ENCODE data around the gene LLGL2.
A peak's percentile ranks its signal among the peaks of the same experiment; 100 is the strongest.

LLGL2 gene

DNA sequence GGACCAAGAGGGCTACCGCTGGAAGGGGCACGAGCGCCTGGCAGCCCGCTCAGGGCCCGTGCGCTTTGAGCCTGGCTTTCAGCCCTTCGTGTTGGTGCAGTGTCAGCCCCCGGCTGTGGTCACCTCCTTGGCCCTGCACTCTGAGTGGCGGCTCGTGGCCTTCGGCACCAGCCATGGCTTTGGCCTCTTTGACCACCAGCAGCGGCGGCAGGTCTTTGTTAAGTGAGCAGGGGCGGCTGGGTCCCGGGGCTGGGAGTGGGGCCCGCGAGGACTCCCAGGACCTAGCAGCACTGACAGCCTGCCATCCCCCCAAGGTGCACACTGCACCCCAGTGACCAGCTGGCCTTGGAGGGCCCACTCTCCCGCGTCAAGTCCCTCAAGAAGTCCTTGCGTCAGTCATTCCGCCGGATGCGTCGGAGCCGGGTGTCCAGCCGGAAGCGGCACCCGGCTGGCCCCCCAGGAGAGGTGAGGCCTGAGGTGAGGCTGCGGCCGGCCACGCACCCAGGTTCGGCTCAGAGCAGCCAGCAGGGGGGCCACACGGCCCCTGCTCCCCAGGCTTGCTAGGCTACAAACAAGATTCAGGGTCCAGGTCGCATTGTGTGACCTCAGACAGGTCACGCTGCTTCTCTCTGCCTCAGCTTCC, 44.7 kb downstream of the LLGL2 start:
- H3K4me3 ChIP-seq, result no peak overlapping the region
- no peaks in the 10 kb centered on the region for H3K4me1 ChIP-seq
- DNase-seq, result no peak
- H3K27ac ChIP-seq, result no peak overlapping the region
- peaks cover 0 to 84% (median 0%) of the 10 kb centered on the region in 3 donors for H3K36me3 ChIP-seq
- H3K27me3 ChIP-seq, result no peaks in the 10 kb centered on the region
- H3K9me3 ChIP-seq, result no peaks in the 10 kb centered on the region
- TF ChIP-seq, protein P1, sequence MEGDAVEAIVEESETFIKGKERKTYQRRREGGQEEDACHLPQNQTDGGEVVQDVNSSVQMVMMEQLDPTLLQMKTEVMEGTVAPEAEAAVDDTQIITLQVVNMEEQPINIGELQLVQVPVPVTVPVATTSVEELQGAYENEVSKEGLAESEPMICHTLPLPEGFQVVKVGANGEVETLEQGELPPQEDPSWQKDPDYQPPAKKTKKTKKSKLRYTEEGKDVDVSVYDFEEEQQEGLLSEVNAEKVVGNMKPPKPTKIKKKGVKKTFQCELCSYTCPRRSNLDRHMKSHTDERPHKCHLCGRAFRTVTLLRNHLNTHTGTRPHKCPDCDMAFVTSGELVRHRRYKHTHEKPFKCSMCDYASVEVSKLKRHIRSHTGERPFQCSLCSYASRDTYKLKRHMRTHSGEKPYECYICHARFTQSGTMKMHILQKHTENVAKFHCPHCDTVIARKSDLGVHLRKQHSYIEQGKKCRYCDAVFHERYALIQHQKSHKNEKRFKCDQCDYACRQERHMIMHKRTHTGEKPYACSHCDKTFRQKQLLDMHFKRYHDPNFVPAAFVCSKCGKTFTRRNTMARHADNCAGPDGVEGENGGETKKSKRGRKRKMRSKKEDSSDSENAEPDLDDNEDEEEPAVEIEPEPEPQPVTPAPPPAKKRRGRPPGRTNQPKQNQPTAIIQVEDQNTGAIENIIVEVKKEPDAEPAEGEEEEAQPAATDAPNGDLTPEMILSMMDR (IDR thresholded peaks at IDR 0.05), result no peak
- intact Hi-C loops (cut with DNase I; ENCODE audit: low total_unique reads), result no loop called here

DNA sequence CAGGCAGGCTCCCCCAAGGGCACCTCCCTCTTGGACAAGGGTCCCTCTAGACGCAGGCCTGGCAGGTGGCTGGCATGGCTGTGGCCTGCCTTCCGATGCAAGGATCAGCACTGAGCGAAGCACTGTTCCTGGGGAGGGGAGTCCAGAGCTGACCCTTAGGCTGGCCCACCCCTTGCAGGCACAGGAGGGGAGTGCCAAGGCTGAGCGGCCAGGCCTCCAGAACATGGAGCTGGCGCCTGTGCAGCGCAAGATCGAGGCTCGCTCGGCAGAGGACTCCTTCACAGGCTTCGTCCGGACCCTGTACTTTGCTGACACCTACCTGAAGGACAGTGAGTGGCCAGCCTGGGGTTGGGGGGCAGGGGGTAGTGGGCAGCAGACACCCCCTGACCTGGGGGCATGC, 45.3 kb downstream of the LLGL2 start:
- no peak for DNase-seq
- intact Hi-C loops (cut with DNase I; ENCODE audit: low total_unique reads), result no loop called here
- TF ChIP-seq, protein P1 (IDR thresholded peaks at IDR 0.05), result no peak
- H3K4me1 ChIP-seq, result no peaks in the 10 kb centered on the region
- H3K4me3 ChIP-seq, result no peak overlapping the region
- H3K36me3 ChIP-seq, result peaks cover 0 to 78% (median 0%) of the 10 kb centered on the region in 3 donors
- no peak overlapping the region for H3K27ac ChIP-seq
- no peaks in the 10 kb centered on the region for H3K9me3 ChIP-seq
- no peaks in the 10 kb centered on the region for H3K27me3 ChIP-seq

DNA sequence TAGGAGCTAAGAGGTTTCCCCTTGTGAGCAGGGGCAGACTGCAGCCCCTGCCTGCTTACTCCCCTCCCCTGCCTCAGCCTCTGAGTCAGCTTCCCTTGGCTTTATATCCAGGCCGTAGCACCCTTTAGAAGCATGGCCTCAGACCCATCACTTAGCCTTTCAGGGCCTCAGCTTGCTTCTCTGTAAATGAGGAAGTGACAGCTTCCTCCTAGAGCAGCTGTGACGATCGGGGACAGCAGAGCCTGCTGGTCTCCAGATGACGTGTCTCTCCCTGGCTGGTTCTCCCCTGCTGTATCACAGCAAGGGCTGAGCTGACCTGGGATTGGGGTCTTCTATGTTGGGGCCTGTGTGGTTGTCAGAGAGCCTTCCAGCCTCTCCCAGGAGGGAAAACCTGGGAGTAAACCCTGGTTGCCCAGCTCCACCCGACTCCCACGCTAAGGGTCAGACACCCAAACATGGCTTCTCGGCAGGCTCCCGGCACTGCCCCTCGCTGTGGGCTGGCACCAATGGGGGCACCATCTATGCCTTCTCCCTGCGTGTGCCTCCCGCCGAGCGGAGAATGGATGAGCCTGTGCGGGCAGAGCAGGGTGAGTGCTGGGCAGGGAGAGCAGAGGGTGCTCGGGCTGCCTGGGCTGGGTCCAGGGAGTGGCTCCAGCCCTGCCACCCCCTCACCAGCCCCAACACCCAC, 45.8 kb downstream of the LLGL2 start:
- no peaks in the 10 kb centered on the region for H3K27me3 ChIP-seq
- TF ChIP-seq, protein P1 (IDR thresholded peaks at IDR 0.05), result no peak
- no peaks in the 10 kb centered on the region for H3K9me3 ChIP-seq
- DNase-seq, result peak in 1 of 2 donors; percentile 41
- H3K36me3 ChIP-seq, result peaks cover 0 to 72% (median 0%) of the 10 kb centered on the region in 3 donors
- no peaks in the 10 kb centered on the region for H3K4me1 ChIP-seq
- no peak overlapping the region for H3K27ac ChIP-seq
- intact Hi-C loops (cut with DNase I; ENCODE audit: low total_unique reads), result no loop called here
- H3K4me3 ChIP-seq, result no peak overlapping the region

DNA sequence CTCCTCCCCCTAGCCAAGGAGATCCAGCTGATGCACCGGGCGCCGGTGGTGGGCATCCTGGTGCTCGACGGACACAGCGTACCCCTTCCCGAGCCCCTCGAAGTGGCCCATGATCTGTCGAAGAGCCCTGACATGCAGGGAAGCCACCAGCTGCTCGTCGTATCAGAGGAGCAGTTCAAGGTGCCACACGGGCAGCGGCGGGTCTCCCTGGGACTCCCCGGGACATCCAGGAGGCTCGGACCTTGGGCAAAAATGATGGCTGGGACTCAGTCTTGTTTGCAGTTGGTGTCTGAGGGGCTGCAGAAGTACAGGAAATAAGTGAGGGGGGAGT, 46.4 kb downstream of the LLGL2 start:
- H3K36me3 ChIP-seq, result peaks cover 0 to 70% (median 0%) of the 10 kb centered on the region in 3 donors
- H3K4me3 ChIP-seq, result no peak overlapping the region
- no peak overlapping the region for H3K27ac ChIP-seq
- no peaks in the 10 kb centered on the region for H3K27me3 ChIP-seq
- TF ChIP-seq, protein P1 (IDR thresholded peaks at IDR 0.05), result no peak
- DNase-seq, result no peak
- no peaks in the 10 kb centered on the region for H3K4me1 ChIP-seq
- intact Hi-C loops (cut with DNase I; ENCODE audit: low total_unique reads), result no loop called here
- no peaks in the 10 kb centered on the region for H3K9me3 ChIP-seq

DNA sequence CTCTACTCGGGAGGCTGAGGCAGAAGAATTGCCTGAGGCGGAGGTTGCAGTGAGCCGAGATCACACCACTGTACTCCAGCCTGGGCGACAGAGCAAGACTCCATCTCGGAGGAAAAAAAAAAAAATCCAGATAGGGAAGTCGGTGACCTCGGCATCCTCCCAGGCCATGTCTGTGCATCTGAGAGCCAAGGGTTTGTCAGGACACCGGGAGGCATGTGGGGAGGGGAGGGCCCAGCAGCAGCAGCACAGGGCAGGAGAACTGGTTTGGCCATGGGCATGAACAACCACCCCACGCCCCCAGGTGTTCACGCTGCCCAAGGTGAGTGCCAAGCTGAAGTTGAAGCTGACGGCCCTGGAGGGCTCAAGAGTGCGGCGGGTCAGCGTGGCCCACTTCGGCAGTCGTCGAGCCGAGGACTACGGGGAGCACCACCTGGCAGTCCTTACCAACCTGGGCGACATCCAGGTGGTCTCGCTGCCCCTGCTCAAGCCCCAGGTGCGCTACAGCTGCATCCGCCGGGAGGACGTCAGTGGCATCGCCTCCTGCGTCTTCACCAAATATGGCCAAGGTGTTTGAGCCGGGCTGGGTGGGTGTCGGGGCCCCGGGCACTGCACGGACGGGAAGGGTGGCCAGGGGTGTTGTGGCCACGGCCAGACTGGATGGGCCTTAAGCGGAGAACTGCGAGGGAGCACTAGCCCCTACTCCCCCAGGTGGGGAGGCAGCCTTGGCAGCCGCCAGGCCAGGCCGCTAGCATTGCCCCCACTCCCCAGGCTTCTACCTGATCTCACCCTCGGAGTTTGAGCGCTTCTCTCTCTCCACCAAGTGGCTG, 47.4 kb downstream of the LLGL2 start:
- no peak overlapping the region for H3K27ac ChIP-seq
- H3K9me3 ChIP-seq, result no peaks in the 10 kb centered on the region
- DNase-seq, result no peak
- no peak overlapping the region for H3K4me3 ChIP-seq
- H3K36me3 ChIP-seq, result peaks cover 0 to 69% (median 0%) of the 10 kb centered on the region in 3 donors
- intact Hi-C loops (cut with DNase I; ENCODE audit: low total_unique reads), result no loop called here
- no peaks in the 10 kb centered on the region for H3K27me3 ChIP-seq
- no peaks in the 10 kb centered on the region for H3K4me1 ChIP-seq
- TF ChIP-seq, protein P1 (IDR thresholded peaks at IDR 0.05), result no peak
